Thyroid gland (tissue), 4 donors: ENCODE measurements around the gene HRH1.
"Not testable (repeated sequence)": the region's sequence is repeated elsewhere in the genome, so short reads cannot be mapped to it uniquely, and the experiment has no call there.

Source experiments
- CTCF ChIP-seq, 6 experiments: fragments of 200-600 bp in 3 of 6; fragments of 450-650 bp in 3 of 6; sonication (generic) in 3 of 6; IDR thresholded peaks; one replicate each; pipeline ENCODE4 v1.5.1; 2016 to 2019; ENCODE audit warnings: antibody characterized with exemption in 6 of 6, mild to moderate bottlenecking in 2 of 6, inconsistent platforms in 1 of 6, moderate library complexity in 1 of 6
- POLR2A ChIP-seq, 2 donors: fragments of 450-650 bp; IDR thresholded peaks; one replicate each; pipeline ENCODE4 v1.6.1; 2017; ENCODE audit warnings: antibody characterized with exemption in 2 of 2, mild to moderate bottlenecking in 2 of 2, moderate library complexity in 1 of 2

- not testable (repeated sequence) for TF ChIP-seq CTCF, POLR2A (IDR thresholded peaks at IDR 0.05)
These were observed 51.6 kb downstream of the HRH1 start for GRCh38 chr3:11205881-11206280.
